Renal cortical epithelial cell (primary cell): ENCODE measurements around the gene WAPL. TPM values are rescaled to one million over a fixed set of nuclear protein-coding genes. Genes with fewer than 3 reads are reported as not detected.
"Not testable (repeated sequence)": the region's sequence is repeated elsewhere in the genome, so short reads cannot be mapped to it uniquely, and the experiment has no call there.

Source experiments
- DNase-seq: peaks from one replicate; pipeline ENCODE4 v3.0.0-alpha.2; 2011; ENCODE audit warnings: low read depth
- total RNA-seq: library from RNA; depleted of rRNA; stranded (reverse); fragments of >200 nt; gene quantifications from 2 replicates; pipeline ENCODE4 v1.2.3, GENCODE V29; 2014

WAPL gene
- total RNA-seq, 1 donor from 2014 or later = 72.5 TPM

GRCh38 chr10:86390337-86391120, 131.1 kb downstream of the WAPL start:
- DNase-seq = no peak

- DNase-seq = no peak
Measured at GRCh38 chr10:86389441-86390193, 132.0 kb downstream of the WAPL start.

GRCh38 chr10:86389109-86389440, 132.5 kb downstream of the WAPL start:
- not testable (repeated sequence) for DNase-seq

GRCh38 chr10:86388119-86388704, 133.4 kb downstream of the WAPL start:
- no peak for DNase-seq

GRCh38 chr10:86387178-86387794, 134.3 kb downstream of the WAPL start:
- DNase-seq = no peak

GRCh38 chr10:86385806-86386205, 135.8 kb downstream of the WAPL start:
- DNase-seq = no peak

Other genes with a start within 250 kb of the WAPL start
- gene GRID1, start 155.0 kb downstream of the WAPL start, total RNA-seq = 0.17 and 0.20 TPM in 2 replicates
- not detected in 2 replicates for gene OPN4, start 132.8 kb upstream of the WAPL start, total RNA-seq
- 0.05 TPM in 1 of 2 replicates, not detected in the other for gene LDB3, start 146.7 kb upstream of the WAPL start, total RNA-seq
- gene BMPR1A, start 234.8 kb upstream of the WAPL start, total RNA-seq = 57.0 and 92.9 TPM in 2 replicates